GM19455 (cell line): Measurements from ENCODE around the gene PDIA4.
"Not testable (repeated sequence)": the region's sequence is repeated elsewhere in the genome, so short reads cannot be mapped to it uniquely, and the experiment has no call there.

Experiments used
- ATAC-seq: cut with Tn5 transposase; IDR thresholded peaks from one replicate; pipeline ENCODE4 v1.9.1; 2021; ENCODE audit not compliant: unreplicated experiment

The PDIA4 gene, protein sequence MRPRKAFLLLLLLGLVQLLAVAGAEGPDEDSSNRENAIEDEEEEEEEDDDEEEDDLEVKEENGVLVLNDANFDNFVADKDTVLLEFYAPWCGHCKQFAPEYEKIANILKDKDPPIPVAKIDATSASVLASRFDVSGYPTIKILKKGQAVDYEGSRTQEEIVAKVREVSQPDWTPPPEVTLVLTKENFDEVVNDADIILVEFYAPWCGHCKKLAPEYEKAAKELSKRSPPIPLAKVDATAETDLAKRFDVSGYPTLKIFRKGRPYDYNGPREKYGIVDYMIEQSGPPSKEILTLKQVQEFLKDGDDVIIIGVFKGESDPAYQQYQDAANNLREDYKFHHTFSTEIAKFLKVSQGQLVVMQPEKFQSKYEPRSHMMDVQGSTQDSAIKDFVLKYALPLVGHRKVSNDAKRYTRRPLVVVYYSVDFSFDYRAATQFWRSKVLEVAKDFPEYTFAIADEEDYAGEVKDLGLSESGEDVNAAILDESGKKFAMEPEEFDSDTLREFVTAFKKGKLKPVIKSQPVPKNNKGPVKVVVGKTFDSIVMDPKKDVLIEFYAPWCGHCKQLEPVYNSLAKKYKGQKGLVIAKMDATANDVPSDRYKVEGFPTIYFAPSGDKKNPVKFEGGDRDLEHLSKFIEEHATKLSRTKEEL

DNA sequence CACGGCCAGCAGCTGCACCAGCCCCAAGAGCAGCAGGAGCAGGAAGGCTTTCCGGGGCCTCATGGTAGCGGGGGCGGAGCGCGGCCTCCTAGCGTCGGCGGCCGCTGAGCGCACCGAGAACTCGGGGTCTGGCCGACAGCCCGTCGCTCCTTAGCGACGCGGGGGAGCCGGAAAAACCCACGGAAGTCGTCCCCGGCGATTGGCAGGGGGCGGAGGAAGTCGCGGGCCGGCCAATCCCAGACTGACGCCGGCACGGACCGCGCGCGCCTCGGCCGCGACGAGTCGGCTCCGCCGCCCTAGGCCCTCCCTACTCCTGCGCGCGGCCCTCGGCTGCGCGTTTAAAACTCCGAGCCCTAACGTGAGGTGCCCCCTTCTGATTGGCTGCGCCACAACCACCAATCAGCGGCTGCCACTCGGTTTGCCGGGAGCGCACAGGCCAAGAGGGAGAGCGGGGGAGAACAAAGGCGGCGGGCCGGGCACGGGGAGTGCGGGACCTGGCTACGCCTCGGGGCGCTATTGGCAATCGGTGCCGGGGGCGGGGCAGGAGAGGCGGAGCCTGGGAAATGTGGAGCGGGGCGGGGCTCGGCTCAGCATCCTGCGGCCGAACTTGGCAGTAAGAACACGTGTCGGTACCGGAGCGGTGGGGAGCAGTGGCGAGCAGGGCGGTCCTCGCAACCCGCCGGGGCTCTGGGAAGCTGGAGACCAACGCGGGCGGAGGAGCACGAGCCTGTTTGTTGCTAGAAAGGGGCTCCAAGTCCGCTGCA is at the start of gene PDIA4:
Gene PDIA4 (minus strand): TSS at position 160 of the 764 bp plus-strand sequence. CDS start 97 bp downstream, at position 63.
- ATAC-seq: peak; percentile 90

DNA sequence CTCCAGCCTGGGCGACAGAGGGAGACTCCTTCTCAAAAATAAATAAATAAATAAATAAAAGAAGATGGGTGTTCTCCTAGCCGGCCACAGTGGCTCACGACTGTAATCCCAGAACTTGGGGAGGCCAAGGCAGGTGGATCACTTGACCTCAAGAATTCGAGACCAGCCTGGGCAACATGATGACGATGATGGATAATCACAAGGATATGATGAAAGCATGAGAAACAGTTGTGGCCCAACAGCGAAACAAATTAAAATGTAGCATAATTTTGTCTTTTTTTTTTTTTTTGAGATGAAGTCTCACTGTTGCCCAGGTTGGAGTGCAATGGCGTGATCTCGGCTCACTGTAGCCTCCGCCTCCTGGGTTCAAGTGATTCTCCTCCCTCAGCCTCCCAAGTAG is 49.3 kb upstream of the PDIA4 start:
- ATAC-seq: no peak

- ATAC-seq: no peak
These were observed 47.0 kb upstream of the PDIA4 start for GRCh38 chr7:149075286-149075685.

GRCh38 chr7:149074116-149074885 is 46.0 kb upstream of the PDIA4 start:
- ATAC-seq: no peak

GRCh38 chr7:149072438-149072775 is 44.1 kb upstream of the PDIA4 start:
- ATAC-seq: no peak

GRCh38 chr7:149071641-149072437 is 43.5 kb upstream of the PDIA4 start:
- no peak for ATAC-seq

DNA sequence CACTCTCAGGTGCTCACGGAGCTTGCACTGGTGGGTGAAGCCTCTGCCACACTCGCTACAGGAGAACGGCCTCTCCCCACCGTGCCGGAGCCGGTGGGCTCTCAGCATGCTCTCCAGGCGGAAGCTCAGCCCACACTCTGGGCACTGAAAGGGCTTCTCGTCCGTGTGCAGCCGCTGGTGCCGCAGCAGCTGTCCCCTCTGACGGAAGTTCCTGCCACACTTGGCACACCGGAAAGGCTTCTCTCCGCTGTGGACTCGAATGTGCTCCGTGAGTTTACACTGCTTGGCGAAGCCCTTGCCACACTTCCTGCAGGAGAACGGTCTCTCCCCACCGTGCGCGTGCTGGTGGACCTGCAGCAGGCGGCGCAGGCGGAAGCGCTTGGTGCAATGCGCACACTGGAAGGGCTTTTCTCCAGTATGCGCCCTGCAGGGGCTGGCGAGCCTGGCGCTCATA is 42.9 kb upstream of the PDIA4 start:
- no peak for ATAC-seq

GRCh38 chr7:149070372-149071125 is 42.2 kb upstream of the PDIA4 start:
- ATAC-seq: no peak

- ATAC-seq: no peak
These were observed 39.6 kb upstream of the PDIA4 start for GRCh38 chr7:149067869-149068268.

DNA sequence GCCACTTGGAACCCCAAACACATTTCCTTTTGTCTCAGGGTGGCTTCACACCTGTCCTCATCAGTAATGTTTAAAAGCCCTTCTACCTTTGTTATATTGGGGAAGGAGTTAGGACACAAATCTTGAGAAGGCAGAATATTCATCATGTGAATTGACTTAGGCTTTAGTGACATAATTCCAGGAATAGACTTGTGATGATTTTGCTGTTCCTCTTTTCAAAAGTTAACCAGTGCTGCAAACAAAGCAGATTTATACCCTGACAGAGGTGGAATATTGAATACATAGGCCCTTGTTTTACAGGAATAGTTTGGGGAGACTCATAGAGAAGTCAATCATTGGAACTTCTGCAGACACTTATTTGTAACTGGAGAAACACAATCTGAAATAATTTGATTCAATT is 35.2 kb upstream of the PDIA4 start:
- ATAC-seq: no peak

DNA sequence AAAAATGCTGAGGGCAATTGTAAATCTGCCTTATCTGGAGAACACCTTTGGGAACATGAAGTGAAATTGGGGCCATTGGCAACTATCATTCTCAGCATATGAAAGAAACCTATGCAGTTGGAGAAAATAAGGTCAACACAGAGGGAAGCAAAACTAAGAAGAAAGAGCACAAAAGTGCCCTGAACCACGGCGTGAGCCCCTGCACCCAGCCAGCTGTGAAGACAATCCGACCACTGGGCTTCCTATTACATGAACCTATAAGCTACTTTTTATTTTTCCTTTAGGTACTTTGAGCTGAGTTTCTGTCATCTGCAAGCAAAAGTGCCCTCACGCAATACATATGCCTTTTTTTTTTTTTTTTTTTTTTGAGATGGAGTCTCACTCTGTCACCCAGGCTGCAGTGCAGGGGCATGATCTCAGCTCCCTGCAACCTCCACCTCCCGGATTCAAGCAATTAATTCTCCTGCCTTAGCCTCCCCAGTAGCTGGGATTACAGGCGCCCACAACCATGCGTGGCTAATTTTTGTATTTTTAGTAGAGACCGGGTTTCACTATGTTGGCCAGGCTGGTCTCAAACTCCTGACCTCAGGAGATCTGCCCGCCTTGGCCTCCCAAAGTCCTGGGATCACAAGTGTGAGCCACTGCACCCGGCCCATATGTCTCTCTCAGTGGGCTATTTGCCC is 34.1 kb upstream of the PDIA4 start:
- ATAC-seq: not testable (repeated sequence)

DNA sequence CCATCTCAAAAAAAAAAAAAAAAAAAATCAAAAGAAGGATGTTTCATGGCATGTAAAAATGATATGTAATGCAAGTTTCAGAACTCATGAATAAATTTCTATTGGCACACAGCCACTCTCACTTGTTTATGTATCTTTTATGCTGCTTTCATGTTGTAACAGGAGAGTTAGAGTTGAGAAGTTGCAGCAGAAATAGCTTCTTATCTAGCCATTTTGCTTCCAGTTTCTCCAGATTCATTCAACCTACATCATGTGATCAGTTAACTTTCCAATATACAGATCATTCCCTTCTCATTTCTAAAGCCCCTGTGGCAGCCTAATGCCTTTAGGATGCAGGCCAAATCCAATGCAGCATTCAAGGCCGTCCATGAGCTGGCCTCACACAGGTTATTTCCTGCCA is 31.9 kb upstream of the PDIA4 start:
- no peak for ATAC-seq

DNA sequence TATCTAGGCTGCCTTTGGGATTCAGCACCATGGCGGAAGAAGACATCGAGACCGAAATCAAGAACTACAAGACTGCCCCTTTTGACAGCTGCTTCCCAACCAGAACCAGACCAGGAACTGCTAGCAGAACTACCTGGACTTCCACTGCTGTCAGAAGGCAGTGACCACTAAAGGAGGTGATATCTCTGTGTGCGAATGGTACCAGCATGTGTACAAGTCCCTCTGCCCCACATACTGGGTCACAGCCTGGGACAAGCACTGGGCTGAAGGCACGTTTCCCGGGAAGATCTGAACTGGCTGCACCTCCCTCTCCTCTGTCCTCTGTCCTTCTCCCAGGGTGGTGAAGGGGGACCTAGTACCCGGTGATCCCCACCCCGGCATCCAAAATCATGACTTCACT is 25.6 kb upstream of the PDIA4 start:
- ATAC-seq: no peak

- ATAC-seq: no peak
These were observed 25.1 kb upstream of the PDIA4 start for GRCh38 chr7:149053384-149053783.

GRCh38 chr7:149050941-149051340 is 22.6 kb upstream of the PDIA4 start:
- no peak for ATAC-seq

DNA sequence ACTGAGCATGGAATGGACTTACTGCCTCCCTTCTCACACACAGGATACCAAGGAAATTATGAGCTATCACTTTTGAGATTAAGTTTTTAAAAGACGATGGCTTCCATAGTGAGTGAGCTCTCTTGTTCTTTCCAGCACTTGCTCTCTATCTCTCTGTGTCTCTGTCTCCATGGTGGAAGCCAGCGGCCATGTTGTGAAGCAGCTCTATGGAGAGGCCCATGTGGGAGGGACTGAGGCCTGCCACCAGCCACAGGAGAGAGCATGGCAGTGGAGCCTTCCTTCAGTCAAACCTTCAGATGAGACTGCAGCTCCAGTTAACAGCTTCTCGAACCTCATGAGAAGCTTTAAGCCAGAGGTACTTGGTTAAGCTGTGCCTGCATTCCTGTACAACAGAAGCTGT is 20.5 kb upstream of the PDIA4 start:
- no peak for ATAC-seq

GRCh38 chr7:149046416-149046815 is 18.1 kb upstream of the PDIA4 start:
- no peak for ATAC-seq

- ATAC-seq: no peak
These were observed 15.6 kb upstream of the PDIA4 start for GRCh38 chr7:149043936-149044335.

GRCh38 chr7:149041350-149041749 is 13.0 kb upstream of the PDIA4 start:
- ATAC-seq: no peak
